Smooth muscle cell of the brain vasculature (primary cell): ENCODE data around the gene EXD3.

Experiments used
- DNase-seq: peaks from one replicate; pipeline ENCODE4 v3.0.0-alpha.2; 2012; ENCODE audit warnings: low read depth, low spot score

Gene EXD3

DNA sequence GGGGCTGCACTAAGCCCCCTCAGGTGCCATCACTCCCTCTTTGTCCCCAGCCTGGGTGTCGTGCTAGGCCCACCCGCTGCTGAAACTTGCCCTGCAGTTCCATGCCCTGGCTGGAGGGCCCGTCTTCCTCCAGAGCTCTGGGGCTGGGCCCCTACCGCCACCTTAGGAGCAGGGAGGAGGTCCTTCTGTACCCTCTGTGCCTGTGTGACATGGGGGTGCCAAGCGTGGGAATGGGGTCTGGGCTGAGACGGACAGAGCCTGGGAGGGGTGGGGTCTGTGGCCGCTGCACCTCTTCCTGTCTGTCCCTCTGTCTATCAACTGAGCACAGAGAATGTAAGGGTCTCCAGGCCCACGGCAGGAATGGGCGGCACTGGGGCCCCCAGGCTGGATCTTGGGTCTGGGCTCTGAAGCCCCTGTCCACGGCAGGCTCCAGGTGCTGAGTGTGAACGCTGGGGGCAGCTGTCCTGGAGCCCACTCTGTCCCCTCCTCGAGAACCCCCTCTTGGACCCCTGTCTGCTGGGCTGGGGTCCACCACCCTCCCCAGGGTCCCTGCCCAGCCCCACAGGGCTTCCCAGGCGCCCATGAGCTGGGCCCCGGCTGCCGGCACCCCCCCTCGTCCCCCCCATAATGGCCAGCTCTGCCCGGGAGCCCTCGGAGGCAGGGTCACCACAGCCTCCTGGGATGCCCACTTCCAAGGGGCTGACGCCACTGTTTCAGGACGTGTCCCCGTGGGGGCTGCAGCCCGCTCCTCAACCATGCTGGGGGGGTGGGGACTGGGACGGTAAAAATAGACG lies 105.0 kb downstream of the EXD3 start:
- no peak for DNase-seq

DNA sequence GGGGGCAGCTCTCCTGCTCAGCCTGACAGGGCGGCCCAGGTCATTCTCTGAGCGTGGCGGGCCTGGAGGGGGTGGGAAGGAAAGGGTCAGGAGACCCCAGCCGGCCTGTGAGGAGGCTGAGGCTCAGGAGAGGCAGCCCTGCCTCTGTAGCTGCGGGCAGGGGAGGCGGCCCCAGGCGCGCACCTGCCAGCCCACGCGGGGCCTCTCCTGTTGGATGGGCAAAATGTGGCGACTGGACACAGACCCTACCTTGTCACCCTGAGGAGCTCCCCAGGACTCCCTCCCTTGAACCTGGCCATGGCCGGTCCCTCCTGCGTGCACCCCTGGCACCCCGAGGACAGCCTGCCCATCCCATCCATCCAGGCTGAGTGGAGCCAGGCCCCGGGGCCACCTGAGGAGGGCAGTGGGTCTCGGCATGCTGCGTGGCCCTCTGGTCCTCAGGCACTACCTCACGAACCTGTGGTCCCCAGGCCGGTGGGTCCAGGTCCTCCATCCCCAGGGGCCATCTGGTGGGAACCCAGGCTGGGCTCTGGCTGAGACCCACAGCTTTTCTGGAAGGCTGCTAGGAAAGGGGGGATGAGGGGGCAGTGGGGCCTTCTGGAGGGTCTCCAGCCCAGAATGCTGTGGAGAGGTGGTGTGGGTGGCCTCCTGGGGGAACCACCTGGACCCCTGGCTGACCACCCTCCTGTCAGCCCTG lies 105.8 kb downstream of the EXD3 start:
- no peak for DNase-seq

DNA sequence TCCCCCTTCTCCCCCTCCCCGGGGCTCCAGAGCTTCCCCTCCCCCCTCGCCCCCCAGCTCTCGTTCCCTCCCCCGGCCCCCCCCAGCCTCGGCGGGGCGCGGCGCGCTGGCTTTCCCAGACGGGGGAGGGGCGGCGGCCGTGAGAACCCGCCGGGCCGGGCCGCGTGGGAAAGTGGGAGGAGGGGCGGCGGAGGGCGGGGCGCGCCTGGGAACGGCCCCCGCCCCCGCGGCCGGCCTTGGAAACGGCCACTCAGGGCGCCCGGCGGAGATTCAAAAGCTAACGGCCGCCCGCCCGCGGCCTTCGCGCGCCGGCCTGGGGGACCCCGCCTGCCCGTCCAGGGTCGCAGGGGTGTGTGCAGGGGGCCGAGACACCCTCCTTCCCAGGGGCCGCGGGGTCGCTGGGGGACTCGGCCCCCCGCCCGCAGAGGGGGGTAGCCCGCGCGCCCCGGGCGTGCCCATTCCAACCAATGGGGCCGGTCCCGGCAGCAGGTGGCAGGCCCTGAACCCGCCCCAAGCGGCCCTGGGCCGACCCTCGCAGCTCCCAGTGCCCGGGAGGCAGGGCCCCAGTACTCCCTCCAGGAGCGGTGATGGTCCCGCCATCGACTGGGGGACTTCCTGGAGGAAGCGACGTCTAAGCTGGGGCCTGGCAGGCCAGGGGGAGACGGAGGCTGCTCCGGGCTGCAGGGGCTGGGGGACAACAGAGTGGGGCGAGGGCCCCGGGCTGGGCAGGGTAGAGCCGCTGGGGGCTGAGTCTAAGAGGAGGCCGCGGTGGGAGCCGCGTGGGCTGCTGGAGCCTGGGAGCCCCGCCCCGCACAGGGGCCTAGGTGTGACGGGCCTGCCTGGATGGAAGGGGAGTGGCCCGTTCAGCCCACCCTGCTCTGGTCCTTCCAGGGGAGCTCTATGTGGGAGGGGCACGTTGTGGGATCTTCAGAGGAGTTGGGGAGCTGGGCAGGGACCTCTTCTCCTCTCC lies 106.7 kb downstream of the EXD3 start:
- no peak for DNase-seq

DNA sequence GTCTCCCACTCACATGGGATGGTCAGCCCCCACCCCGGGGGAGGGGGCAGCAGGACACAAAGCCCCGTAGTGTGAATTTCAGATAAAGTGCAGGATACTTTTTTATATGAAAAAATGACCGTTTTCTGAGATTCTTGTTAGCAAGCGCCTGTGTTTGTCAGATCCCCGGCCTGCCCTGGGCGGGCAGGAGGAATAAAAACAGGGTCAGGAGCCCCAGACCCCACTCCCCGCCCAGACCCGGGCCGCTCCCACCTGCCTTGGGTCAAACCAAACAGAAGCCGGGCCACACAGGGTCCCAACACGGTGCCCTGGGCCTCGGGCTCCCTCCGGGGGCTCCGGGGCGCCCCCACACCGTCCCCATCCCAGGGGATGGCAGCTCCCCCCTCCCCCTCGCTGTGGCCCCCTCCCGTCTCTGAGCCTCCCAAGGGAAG lies 107.4 kb downstream of the EXD3 start:
- no peak for DNase-seq

DNA sequence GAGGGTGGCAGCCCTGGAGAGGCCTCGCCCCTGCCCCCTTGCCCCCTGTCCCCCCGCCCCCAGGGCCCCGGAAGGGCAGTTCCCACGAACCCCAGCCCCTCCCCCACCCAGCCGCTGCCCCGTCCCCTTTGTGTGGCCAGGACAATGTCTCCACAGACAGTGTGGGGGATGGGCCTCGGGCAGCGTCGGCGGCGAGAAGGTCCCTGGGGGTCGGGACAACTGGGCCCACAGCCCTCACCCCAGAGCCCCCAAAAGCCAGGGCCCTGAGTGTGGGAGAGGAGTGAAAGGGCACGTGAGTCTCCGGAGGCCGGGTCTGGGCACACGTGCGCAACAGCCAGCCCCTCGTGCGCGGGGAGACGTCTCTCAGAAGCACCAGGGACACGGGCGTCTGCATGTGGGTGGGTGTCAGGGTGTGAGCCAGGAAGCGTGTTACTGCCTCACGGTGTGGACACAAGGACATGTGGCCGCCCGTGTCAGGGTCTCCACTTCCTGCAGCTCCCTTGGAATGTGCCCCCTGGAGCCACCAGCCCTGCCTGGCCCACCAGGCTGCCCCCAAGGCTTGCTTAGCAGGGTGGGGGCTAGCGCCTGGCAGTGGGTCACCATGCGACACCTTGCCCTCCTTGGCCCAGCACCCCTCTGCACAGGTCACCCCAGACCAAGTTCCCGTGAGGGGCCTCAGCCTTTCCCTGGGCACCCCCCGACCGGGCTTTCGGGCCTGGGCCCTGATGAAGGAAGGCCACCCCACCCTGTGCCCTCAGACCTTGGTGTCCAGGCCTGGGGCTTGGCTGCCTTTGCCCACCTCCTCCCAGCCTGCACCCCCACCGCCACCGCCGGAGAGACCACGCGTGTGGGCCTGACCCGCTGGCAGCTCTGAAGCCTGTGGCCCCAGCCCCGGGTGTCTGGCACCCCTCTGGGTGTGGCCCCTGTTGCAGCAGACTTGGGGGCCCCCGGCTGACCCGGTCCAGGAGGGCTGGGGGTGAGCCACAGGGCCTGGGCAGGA lies 108.1 kb downstream of the EXD3 start:
- DNase-seq, result no peak

DNA sequence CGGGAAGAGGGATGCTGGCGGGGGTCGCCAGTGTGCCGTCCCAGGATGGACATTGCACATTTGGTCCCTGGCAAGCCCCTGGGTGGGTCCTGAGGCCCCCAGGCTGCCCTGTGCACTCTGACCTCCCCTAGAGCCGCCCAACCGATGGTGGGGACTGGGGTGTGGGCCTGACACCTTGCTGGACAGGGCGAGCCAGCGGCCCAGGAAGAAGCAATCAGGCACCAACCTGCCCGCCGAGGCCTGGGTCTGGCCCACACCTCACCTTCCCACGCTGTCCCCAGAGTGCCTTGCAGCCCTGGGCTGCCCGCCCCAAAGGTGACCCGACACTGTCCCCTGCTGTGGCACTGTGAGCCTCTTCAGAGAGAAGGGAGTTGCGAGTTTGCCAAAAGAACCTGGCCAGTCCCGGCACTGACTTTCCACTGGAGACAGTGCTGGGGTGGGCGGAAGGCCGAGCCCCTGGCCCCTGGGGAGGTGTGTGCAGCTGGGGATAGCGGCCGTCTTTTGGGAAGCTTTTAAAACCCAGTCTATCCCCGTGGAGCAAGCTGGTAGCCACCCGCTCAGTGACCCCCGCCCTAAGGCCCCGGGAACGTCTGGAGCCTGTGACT lies 108.9 kb downstream of the EXD3 start:
- DNase-seq, result no peak

DNA sequence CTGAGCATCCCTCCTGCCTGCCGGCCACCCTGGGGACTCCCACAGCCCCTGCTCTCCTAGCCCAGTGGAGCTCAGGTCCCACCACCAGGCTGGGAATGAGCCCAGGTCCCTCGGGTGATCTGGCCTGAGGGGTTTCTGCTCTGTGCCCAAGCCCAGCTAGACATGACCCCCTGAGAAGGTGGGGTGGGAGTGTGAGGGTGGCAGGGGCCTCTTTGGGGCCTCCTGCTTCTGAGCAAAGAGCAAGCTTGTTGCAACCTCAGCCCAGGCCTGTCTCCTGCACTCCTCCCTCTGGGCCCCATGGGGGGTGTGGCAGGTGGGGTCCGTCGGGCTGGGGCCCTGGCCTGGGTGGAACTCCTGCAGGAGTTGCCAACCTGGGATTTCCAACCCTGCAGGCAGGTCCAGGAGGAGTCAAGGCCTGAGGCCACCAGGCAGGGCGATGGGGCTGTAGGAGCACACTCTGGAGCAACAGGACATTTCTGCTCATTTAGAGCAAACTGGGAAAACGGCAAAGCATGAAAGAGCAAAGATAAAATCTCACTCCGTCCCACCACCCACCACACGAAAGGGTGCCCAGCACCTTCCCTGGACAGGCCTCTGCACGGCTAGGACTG lies 109.5 kb downstream of the EXD3 start:
- DNase-seq, result no peak

DNA sequence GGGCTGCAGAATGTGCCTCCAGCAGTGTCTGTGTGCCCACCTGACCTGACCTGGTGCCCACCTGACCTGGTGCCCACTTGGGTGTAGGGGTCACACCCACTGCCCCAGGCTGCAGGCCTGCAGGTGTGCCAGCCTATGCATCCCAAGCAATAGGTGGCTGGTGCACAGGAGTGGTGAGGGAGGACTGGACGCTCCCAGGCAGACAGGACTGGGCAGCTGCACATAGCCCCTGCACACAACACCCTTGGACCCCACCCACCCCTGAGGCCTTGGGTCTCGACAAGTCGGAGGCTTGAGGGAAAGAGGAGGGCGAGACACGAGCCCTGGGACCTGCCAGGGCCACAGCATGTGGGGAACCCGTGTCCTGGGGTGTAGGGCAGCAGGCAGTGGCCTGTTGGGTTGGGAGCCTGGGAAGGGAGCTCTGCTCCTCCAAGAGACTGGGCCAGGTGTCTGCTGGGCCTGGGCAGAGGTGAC lies 110.1 kb downstream of the EXD3 start:
- DNase-seq, result no peak

DNA sequence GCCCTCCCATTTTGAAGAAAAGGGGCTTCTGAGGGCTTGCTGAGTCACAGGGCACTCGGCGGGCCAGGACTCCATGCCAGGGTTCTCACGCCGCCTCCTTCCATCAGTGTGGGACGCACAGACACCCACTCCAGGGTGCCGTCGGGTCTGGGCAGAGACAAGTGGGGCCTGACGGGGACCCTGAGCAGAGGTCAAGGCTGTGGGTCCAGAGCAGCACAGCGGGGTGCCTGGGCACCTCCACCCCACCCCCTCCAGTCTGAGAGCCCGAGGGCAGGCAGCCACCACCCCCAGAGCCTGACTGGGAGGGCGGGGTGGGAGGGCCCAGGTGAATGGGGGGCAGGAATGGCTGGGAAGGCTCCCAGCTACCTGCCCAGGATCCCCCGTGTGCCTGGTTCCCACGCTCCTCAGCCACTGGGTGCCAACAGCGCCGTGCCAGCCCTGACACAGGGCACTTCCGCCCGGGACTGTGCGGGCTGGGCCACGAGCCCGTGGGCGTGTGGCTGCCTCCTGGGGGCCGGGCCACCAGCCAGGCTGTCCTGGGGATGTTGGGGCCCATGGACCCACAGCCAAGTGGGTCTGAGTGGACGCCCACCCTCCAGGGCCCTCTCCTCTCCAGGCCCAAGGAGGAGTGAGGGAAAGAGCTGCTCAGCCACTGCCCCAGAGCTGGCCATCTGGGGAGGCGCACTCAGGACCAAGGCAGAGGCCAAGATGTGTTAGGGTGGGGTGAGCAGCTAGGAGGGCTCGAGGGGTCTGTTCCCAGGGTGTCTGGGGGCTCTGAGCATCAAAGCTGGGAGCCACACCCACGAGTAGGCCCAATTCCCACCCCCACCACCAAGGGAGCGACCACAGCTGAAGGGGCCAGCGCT lies 110.7 kb downstream of the EXD3 start:
- DNase-seq, result no peak

DNA sequence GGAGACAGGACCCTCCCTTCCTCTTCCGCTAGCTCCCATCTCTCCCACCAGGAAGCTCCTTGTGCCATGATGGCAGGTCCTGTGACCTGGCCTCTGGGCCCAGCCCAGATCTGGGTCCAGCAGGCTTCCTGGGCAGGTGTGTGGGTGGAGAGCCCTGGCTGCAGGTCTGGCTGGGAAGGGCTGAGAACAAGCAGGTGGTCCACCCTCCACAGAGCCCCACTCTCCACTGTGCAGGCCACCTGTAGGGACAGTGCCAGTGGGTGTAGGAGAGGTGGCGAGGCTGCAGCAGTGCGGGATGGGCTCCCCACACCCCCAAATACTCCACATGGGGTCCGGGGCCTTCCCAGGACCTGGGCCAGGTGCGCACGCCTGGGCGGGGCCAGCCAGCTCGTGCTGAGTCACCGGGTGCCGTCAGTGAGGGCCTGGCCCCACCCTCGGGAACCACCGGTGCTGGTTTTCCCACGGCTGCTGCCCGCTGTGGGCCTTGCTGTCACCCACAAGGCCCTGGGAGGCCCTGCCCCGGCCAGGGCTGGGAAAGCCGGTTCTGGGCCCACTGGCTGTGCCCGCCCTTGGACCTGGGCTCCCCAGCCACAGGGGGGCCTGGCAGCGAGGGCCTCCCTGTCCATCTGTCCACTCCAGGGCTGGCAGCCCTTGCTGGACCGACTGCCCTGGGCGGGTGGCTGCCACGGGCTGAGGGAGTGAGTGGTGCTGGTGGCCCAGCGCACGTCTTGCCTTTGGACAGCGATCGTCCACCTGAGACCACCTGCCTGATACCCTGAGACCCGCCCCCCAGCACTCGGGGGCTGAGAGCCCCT lies 111.6 kb downstream of the EXD3 start:
- DNase-seq, result no peak

DNA sequence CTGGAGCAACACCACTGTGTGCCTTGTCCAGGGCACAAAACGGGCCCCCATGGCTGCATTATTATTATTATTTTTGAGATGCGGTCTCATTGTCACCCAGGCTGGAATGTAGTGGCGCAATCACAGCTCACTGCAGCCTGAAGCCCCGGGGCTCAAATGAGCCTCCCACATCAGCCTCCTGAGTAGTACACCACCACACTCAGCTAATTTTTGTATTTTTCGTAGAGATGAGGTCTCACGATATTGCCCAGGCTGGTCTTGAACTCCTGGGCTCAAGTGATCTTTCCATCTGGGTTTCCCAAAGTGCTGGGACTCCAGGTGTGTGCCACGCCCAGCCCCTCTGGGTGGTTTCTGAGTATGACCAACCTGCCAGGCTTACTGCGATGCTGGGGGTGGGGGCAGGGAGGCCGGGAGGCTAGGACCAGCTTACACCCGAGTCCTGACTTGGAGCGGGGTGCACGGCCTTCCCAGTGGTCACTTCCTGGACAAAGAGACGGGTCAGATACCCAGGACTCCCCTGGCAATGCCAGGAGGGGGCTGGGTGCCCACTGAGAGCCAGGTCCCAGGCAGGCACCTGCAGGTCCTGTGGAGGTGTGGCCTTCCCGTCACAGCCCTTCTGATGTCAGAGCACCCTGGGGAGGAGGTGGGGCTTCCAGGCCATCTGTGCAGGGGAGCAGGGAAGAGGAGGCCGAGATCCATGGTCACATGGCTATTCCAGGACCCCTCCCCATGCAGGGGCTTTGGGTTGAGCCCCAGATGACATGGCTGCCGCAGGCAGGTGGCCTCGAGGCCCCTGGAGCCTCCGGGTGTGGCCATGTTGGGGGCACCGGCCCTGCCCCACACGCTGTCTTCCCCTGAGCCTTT lies 112.5 kb downstream of the EXD3 start:
- no peak for DNase-seq

DNA sequence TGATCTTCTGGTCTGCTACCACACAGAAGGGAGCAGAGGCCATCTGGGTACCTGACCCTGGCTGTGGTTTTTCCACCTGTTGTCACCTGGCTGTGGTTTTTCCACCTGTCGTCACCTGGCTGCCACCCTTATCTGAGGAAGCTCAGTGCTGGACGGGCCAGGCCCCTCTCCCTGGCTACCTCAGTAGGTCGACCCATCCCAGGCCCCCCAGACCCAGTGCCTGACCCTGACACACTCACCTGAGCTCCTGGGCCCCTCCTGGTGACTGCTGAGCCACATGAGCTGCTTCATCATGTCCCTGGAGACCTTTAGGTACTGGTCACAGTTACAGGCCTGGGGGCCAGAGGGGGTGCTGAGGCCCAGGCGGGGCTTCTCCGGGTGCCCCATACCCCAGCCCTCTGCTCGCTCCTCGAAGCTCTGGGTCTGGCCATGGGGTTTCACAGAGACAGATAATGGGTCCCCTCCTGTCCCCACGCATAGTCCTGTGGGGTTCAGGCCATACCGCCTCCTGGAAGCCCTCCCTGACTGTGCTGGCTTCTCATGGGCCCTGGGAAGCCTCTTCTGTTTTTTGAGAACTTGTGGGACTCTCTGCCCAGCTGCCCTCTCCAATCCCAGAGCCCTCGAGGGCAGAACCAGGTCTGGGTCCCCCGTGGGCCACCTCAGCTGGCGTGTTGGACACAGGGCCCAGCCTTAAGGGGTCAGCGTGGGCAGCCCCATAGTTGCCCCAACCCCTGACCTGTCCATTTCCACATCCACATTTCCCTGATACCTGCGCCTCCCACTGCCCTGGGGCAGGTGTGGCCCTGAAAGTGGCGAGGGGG lies 113.4 kb downstream of the EXD3 start:
- DNase-seq, result no peak

DNA sequence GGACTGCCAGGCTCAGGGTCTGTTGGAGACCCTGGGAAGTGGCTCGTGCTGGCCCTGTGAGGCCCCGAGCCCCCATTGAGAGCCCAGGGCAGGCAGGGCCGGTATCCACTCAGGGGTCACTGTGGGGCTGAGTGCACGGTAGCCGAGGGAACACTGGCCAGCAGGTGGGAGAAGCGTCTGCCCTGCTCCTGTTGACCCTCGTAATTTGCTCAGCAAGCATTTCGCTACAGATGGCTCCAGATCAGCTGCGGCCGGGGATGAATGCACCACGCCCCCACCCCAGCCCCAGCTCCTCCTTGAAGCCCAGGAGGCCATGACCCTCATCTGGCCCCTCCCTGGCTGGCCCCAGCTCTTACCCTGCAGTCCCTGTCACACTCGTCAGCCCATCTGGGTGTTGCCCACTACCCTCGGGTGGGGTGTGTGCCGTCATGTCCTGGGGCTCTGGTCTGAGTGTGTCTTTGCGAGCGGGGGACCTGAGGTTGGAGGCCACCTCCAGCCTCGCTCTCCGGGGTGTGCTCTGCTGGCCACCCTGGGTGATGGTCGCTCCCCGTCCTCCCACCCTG lies 114.8 kb downstream of the EXD3 start:
- DNase-seq, result no peak

DNA sequence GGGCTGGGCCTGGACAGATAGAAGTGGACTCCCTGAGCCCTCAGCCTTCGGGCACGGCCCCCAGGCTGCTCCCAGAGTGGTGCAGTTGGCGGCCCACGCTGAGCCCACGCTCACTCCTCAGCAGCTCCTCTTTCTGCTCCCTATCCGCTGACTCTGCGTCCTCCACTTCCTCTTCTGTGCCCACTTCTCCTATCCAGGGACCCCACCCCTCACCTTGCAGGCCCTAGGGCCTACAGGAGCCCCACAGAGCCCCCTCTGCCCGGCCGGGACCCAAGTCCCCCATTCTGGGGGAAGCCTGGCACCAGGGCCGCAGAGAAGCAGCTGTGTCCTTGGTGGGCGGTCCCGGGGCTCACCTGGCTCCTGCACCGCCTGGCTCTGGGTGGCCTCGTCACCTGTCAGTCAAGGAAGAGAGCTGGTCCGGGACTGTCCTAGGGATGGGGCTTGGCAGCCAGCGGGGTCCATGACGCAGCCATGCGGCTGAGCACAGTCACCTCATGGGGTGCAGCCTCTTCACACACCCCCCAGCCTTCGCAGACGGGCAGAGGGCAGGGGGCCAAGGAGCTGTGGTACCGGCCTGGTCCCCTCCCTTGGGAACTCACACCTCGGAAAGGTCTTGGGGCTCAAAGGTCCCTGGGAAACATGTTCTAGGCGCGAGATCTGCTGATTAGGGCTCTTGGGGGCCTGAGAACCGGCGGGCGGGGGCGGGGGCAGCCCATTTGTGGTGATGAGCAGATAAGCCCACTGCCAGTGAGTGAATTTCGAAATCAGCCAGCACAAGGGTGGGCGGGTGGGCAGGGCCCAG lies 115.5 kb downstream of the EXD3 start:
- no peak for DNase-seq

DNA sequence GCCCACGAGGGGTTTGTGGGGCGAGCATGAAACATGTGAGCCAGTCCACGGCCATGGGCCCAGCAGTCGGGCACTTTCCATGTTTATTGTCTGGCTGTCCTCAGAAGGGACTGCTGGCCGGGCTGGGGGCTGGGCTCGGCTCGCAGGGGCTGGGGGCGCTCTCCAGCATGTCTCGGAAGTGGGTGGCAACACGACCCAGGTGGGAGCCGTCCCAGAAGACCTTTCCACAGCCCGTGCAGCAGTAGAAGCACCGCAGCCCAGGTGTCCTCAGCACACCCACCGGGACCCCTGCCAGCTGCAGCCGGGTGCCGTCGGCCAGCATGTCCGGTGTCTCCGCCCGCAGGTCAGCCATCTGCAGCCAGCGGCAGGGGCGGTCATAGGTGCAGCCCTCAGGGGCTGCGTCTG lies 116.1 kb downstream of the EXD3 start:
- no peak for DNase-seq
